Ishikawa (cell line): Measurements from ENCODE around the gene NBEAL2.

ENCODE experiments used
- CEBPB ChIP-seq: IDR thresholded peaks from 2 replicates; pipeline ENCODE4 v1.6.1; 2012
- CREB1 ChIP-seq: IDR thresholded peaks from 2 replicates; pipeline ENCODE4 v1.6.1; 2012; ENCODE audit warnings: low read depth
- EGR1 ChIP-seq: IDR thresholded peaks from 2 replicates; pipeline ENCODE4 v1.6.1; 2012
- EP300 ChIP-seq: IDR thresholded peaks from 2 replicates; pipeline ENCODE4 v1.6.1; 2012; ENCODE audit warnings: borderline replicate concordance
- FOXM1 ChIP-seq: IDR thresholded peaks from 2 replicates; pipeline ENCODE4 v1.6.1; 2012; ENCODE audit warnings: low read depth, borderline replicate concordance
- MAX ChIP-seq: IDR thresholded peaks from 2 replicates; pipeline ENCODE4 v1.6.1; 2012
- NFIC ChIP-seq: IDR thresholded peaks from 2 replicates; pipeline ENCODE4 v1.6.1; 2012
- RAD21 ChIP-seq: IDR thresholded peaks from 2 replicates; pipeline ENCODE4 v1.6.1; 2012; ENCODE audit warnings: low read depth
- TAF1 ChIP-seq: IDR thresholded peaks from 2 replicates; pipeline ENCODE4 v1.6.1; 2012; ENCODE audit warnings: low read depth, mild to moderate bottlenecking
- TCF12 ChIP-seq: IDR thresholded peaks from 2 replicates; pipeline ENCODE4 v1.6.1; 2012; ENCODE audit warnings: low read depth
- TEAD4 ChIP-seq: IDR thresholded peaks from 2 replicates; pipeline ENCODE4 v1.6.1; 2012
- YY1 ChIP-seq: IDR thresholded peaks from 2 replicates; pipeline ENCODE4 v1.6.1; 2012; ENCODE audit warnings: low read depth
- ZBTB7A ChIP-seq: IDR thresholded peaks from 2 replicates; pipeline ENCODE4 v1.6.1; 2012; ENCODE audit warnings: low read depth
- TF ChIP-seq, protein P1 (sequence below): IDR thresholded peaks from 2 replicates; pipeline ENCODE4 v1.6.1; 2012; ENCODE audit warnings: low read depth, mild to moderate bottlenecking
- TF ChIP-seq, protein P2 (sequence below): IDR thresholded peaks from 2 replicates; pipeline ENCODE4 v1.6.1; 2012

Gene NBEAL2

DNA sequence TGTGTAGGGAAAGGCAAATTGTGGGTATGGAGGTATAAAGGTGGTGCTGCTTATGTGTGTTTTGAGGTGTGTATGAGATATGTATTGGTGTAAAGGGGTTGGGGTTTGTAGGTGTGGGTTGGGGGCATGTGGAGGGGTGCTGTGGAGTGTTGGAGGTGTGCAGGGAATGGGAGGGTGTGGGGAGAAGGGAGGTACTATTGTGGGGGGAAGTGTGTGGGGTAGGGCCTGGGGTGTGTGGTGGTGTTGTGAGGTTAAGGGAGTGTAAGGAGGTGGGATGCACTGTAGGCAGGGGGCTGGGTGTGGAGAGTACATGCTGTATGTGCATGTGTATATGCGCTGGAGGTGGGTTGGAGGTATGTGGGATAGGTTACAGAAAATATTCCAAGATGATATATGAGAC is 18.6 kb upstream of the NBEAL2 start:
- TF ChIP-seq CREB1, result no peak
- TF ChIP-seq ZBTB7A, result no peak
- TF ChIP-seq MAX, result no peak
- TF ChIP-seq YY1, result no peak
- TF ChIP-seq EGR1, result no peak
- no peak for TF ChIP-seq CEBPB
- no peak for TF ChIP-seq TCF12
- TF ChIP-seq, protein P1, sequence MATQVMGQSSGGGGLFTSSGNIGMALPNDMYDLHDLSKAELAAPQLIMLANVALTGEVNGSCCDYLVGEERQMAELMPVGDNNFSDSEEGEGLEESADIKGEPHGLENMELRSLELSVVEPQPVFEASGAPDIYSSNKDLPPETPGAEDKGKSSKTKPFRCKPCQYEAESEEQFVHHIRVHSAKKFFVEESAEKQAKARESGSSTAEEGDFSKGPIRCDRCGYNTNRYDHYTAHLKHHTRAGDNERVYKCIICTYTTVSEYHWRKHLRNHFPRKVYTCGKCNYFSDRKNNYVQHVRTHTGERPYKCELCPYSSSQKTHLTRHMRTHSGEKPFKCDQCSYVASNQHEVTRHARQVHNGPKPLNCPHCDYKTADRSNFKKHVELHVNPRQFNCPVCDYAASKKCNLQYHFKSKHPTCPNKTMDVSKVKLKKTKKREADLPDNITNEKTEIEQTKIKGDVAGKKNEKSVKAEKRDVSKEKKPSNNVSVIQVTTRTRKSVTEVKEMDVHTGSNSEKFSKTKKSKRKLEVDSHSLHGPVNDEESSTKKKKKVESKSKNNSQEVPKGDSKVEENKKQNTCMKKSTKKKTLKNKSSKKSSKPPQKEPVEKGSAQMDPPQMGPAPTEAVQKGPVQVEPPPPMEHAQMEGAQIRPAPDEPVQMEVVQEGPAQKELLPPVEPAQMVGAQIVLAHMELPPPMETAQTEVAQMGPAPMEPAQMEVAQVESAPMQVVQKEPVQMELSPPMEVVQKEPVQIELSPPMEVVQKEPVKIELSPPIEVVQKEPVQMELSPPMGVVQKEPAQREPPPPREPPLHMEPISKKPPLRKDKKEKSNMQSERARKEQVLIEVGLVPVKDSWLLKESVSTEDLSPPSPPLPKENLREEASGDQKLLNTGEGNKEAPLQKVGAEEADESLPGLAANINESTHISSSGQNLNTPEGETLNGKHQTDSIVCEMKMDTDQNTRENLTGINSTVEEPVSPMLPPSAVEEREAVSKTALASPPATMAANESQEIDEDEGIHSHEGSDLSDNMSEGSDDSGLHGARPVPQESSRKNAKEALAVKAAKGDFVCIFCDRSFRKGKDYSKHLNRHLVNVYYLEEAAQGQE, result no peak
- no peak for TF ChIP-seq TAF1
- TF ChIP-seq EP300, result no peak
- TF ChIP-seq, protein P2, sequence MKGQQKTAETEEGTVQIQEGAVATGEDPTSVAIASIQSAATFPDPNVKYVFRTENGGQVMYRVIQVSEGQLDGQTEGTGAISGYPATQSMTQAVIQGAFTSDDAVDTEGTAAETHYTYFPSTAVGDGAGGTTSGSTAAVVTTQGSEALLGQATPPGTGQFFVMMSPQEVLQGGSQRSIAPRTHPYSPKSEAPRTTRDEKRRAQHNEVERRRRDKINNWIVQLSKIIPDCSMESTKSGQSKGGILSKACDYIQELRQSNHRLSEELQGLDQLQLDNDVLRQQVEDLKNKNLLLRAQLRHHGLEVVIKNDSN, result no peak
- no peak for TF ChIP-seq RAD21
- TF ChIP-seq NFIC, result no peak
- TF ChIP-seq TEAD4, result no peak
- no peak for TF ChIP-seq FOXM1

- TF ChIP-seq TCF12, result no peak
- TF ChIP-seq FOXM1, result no peak
- TF ChIP-seq ZBTB7A, result no peak
- TF ChIP-seq CREB1, result no peak
- no peak for TF ChIP-seq TEAD4
- TF ChIP-seq MAX, result no peak
- no peak for TF ChIP-seq RAD21
- TF ChIP-seq, protein P2, result no peak
Measured at GRCh38 chr3:46962427-46962826, 17.0 kb upstream of the NBEAL2 start.

- TF ChIP-seq CEBPB (no peak), NFIC (no peak), EP300 (no peak), RAD21 (no peak), EGR1 (no peak), CREB1 (no peak), TAF1 (no peak), TCF12 (no peak), YY1 (no peak), FOXM1 (no peak), MAX (no peak), TEAD4 (no peak), ZBTB7A (no peak)
- TF ChIP-seq, protein P1, result no peak
- TF ChIP-seq, protein P2, result no peak
Measured at GRCh38 chr3:46962990-46963389, 16.5 kb upstream of the NBEAL2 start.

DNA sequence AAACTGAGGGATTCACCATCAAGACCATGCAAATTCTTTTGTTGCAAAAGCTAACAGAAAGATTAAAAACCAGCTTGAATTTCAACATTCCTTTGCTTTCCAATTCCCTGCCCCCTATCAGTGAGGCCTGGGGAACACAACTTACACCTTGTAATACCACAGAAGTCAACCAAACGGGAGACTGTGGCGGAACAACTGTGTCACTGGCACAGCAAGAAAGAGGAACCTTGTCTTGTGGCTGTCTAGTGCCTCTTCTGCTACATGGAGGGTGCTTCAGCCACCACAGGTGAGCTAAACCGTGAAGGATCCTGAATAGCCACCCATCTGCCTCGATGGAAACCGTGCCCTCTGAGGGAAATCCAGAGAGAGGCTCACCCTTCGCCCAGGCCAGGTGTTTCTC is 14.3 kb upstream of the NBEAL2 start:
- TF ChIP-seq, protein P2, result no peak
- TF ChIP-seq EP300 (no peak), YY1 (no peak), RAD21 (no peak), TCF12 (no peak), CEBPB (no peak), ZBTB7A (no peak), CREB1 (no peak), NFIC (no peak), MAX (no peak), TAF1 (no peak)

- TF ChIP-seq RAD21 (no peak; the same call in 1 of the 2 replicates), MAX (no peak), TEAD4 (no peak), FOXM1 (no peak), EGR1 (no peak)
- TF ChIP-seq, protein P1, result no peak
Measured at GRCh38 chr3:46966811-46967210, 12.7 kb upstream of the NBEAL2 start.
